ENCODE results near the gene THTPA. TPM values are rescaled to one million over a fixed set of nuclear protein-coding genes. Genes with fewer than 3 reads are reported as not detected.

THTPA gene
- total RNA-seq, 1 donor from 2014 or later: 4.5 TPM

GRCh38 chr14:23551266-23552028 is 4.6 kb upstream of the THTPA start, which contains the start of gene ZFHX2:
Gene ZFHX2, minus strand, starts transcription at chr14:23551765. Its CDS starts 16,440 bp downstream, at chr14:23535325.
- DNase-seq (ENCODE audit: low read depth) (peak; percentile 17), FAIRE-seq (no peak)
- Histone ChIP-seq H3K36me3 (ENCODE audit: control insufficient read depth, insufficient read depth, low read length) (no peaks in the 10 kb centered on the region), H3K4me3 (ENCODE audit: low read depth, low read length) (peak within 1 kb of the TSS; percentile 58), H3K27me3 (ENCODE audit: control insufficient read depth, insufficient read depth, low read length) (peaks cover 5% of the 10 kb centered on the region)
- no peak for TF ChIP-seq CTCF (IDR thresholded peaks at IDR 0.05; ENCODE audit: insufficient read depth, low read length, severe bottlenecking)

- no peak for TF ChIP-seq CTCF (IDR thresholded peaks at IDR 0.05; ENCODE audit: insufficient read depth, low read length, severe bottlenecking)
- FAIRE-seq (no peak), DNase-seq (ENCODE audit: low read depth) (no peak)
- Histone ChIP-seq H3K4me3 (ENCODE audit: low read depth, low read length) (peak overlapping the region; percentile 84), H3K27me3 (ENCODE audit: control insufficient read depth, insufficient read depth, low read length) (peaks cover 2% of the 10 kb centered on the region), H3K36me3 (ENCODE audit: control insufficient read depth, insufficient read depth, low read length) (peaks cover 11% of the 10 kb centered on the region)
Measured at GRCh38 chr14:23555533-23555881, 564 bp upstream of the THTPA start.

GRCh38 chr14:23556700-23557440 is 799 bp downstream of the THTPA start:
- no peak for FAIRE-seq
- H3K27me3 ChIP-seq (ENCODE audit: control insufficient read depth, insufficient read depth, low read length): no peaks in the 10 kb centered on the region
- H3K36me3 ChIP-seq (ENCODE audit: control insufficient read depth, insufficient read depth, low read length): peaks cover 20% of the 10 kb centered on the region
- TF ChIP-seq CTCF (IDR thresholded peaks at IDR 0.05; ENCODE audit: insufficient read depth, low read length, severe bottlenecking): no peak
- DNase-seq (ENCODE audit: low read depth): no peak
- peak overlapping the region; percentile 84 for H3K4me3 ChIP-seq (ENCODE audit: low read depth, low read length)

- Histone ChIP-seq H3K4me3 (ENCODE audit: low read depth, low read length) (no peak overlapping the region), H3K36me3 (ENCODE audit: control insufficient read depth, insufficient read depth, low read length) (peaks cover 25% of the 10 kb centered on the region), H3K27me3 (ENCODE audit: control insufficient read depth, insufficient read depth, low read length) (no peaks in the 10 kb centered on the region)
- no peak for DNase-seq (ENCODE audit: low read depth)
- no peak for FAIRE-seq
- no peak for TF ChIP-seq CTCF (IDR thresholded peaks at IDR 0.05; ENCODE audit: insufficient read depth, low read length, severe bottlenecking)
Measured at GRCh38 chr14:23557521-23557920, 1.4 kb downstream of the THTPA start.

GRCh38 chr14:23557946-23558345 is 1.9 kb downstream of the THTPA start:
- H3K27me3 ChIP-seq (ENCODE audit: control insufficient read depth, insufficient read depth, low read length): no peaks in the 10 kb centered on the region
- H3K36me3 ChIP-seq (ENCODE audit: control insufficient read depth, insufficient read depth, low read length): peaks cover 25% of the 10 kb centered on the region
- FAIRE-seq (no peak), DNase-seq (ENCODE audit: low read depth) (no peak)
- H3K4me3 ChIP-seq (ENCODE audit: low read depth, low read length): no peak overlapping the region
- TF ChIP-seq CTCF (IDR thresholded peaks at IDR 0.05; ENCODE audit: insufficient read depth, low read length, severe bottlenecking): no peak
